ENCODE measurements around the gene CCDC180.

CCDC180 gene

DNA sequence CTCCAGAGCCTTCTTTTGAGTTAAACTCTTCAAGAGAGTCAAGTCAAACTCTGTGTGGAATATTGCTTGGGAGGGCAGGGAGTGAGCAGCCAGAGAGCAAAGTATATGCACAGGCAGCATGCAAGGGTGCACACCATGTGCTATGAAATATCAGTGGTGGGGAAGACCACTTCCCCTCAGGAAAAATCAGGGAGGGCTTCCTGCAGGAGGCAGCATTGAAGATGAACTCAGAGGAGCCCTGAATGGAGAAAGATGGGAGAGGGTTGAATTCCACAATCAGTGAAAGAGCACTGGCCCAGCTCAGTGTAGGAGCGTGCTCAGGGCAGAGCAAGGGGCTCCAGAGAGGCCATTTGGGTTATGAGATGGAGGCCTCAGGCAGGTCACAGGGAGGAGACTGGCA is 41.9 kb downstream of the CCDC180 start:
- H3K4me3 ChIP-seq (ENCODE audit: low read length), result no peak overlapping the region
- no peak for DNase-seq (ENCODE audit: low read depth, low spot score)

DNA sequence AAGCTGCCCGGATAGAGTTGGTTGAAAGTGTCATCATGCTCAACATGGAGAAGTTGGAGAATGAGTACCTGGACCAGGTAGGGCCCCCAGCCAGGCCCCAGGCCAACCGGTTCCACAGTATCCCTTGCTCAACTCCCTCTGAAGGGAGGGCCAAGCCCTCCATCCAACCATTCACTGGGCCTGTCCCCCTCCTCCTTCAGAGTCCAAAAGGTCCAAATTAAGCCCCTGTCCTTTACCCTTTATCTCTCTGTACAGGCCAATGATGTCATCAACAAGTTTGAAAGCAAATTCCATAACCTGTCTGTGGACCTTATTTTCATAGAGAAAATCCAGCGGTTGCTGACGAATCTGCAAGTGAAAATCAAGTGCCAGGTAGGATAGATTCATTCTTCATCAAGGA is 47.2 kb downstream of the CCDC180 start:
- no peak for DNase-seq (ENCODE audit: low read depth, low spot score)
- H3K4me3 ChIP-seq (ENCODE audit: low read length), result no peak overlapping the region

DNA sequence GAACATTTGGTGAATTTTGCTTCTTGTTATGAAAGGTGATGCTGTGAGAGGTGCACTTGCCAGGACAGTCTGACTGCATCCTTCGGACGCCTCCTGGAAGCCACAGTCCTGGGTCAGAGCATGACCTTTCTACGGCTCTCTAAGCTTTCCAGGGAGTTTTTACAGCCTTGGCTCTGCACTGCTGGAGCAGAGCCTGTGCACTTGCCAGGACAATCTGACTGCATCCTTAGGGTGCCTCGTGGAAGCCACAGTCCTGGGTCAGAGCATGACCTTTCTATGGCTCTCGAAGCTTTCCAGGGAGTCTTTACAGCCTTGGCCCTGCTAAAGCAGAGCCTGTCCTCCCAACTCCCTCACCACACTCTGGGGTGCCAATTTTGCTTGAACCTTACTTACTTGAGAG is 49.6 kb downstream of the CCDC180 start:
- no peak for DNase-seq (ENCODE audit: low read depth, low spot score)
- no peak overlapping the region for H3K4me3 ChIP-seq (ENCODE audit: low read length)

Measured in Jurkat, Clone E6-1 (cell line).